Subcutaneous abdominal adipose tissue (tissue), 5 donors: ENCODE results near the gene CYBC1.

Experiments
- H3K27ac ChIP-seq: one replicate; pipeline ENCODE4 v1.7.0; 2013; ENCODE audit warnings: low read depth, mild to moderate bottlenecking, inconsistent platforms, low read length, moderate library complexity
- H3K27me3 ChIP-seq, 5 donors: one replicate each; pipeline ENCODE4 v1.7.0; 2013; ENCODE audit warnings: low read length in 5 of 5, inconsistent platforms in 1 of 5; ENCODE audit not compliant: control insufficient read depth in 5 of 5, insufficient read depth in 4 of 5
- H3K36me3 ChIP-seq, 5 donors: one replicate each; pipeline ENCODE4 v1.7.0; 2013; ENCODE audit warnings: low read length in 5 of 5; ENCODE audit not compliant: control insufficient read depth in 5 of 5, insufficient read depth in 5 of 5
- H3K4me1 ChIP-seq, 5 donors: one replicate each; pipeline ENCODE4 v1.7.0; 2013; ENCODE audit warnings: low read length in 5 of 5, mild to moderate bottlenecking in 3 of 5, moderate library complexity in 1 of 5; ENCODE audit not compliant: control insufficient read depth in 5 of 5, insufficient read depth in 5 of 5
- H3K4me3 ChIP-seq, 5 donors: one replicate each; pipeline ENCODE4 v1.7.0; 2013; ENCODE audit warnings: low read length in 5 of 5, low read depth in 1 of 5
- H3K9ac ChIP-seq, 5 donors: one replicate each; pipeline ENCODE4 v1.7.0; 2013; ENCODE audit warnings: low read length in 5 of 5, mild to moderate bottlenecking in 4 of 5, moderate library complexity in 3 of 5
- H3K9me3 ChIP-seq, 5 donors: one replicate each; pipeline ENCODE4 v1.7.0; 2013; ENCODE audit warnings: low read length in 5 of 5; ENCODE audit not compliant: control insufficient read depth in 5 of 5
- donor health status: healthy.
- donor health status: healthy.
- donor health status: healthy.
- donor health status: healthy.
- donor health status: healthy.

Gene CYBC1

GRCh38 chr17:82491196-82491530 lies 40.6 kb upstream of the CYBC1 start:
- Histone ChIP-seq H3K9ac (no peak overlapping the region), H3K36me3 (peaks cover 0 to 31% (median 14%) of the 10 kb centered on the region in 5 donors), H3K4me1 (peaks cover 2 to 32% (median 26%) of the 10 kb centered on the region in 5 donors), H3K4me3 (no peak overlapping the region), H3K9me3 (no peaks in the 10 kb centered on the region), H3K27me3 (no peaks in the 10 kb centered on the region), H3K27ac (no peak overlapping the region)

GRCh38 chr17:82490512-82491195 lies 40.1 kb upstream of the CYBC1 start:
- Histone ChIP-seq H3K4me1 (peaks cover 2 to 32% (median 26%) of the 10 kb centered on the region in 5 donors), H3K27me3 (no peaks in the 10 kb centered on the region), H3K4me3 (no peak overlapping the region), H3K9ac (no peak overlapping the region), H3K9me3 (no peaks in the 10 kb centered on the region), H3K36me3 (peaks cover 0 to 36% (median 18%) of the 10 kb centered on the region in 5 donors), H3K27ac (no peak overlapping the region)

- H3K4me3 ChIP-seq = no peak overlapping the region
- no peaks in the 10 kb centered on the region for H3K9me3 ChIP-seq
- H3K4me1 ChIP-seq = peaks cover 2 to 32% (median 26%) of the 10 kb centered on the region in 5 donors
- peaks cover 0 to 42% (median 25%) of the 10 kb centered on the region in 5 donors for H3K36me3 ChIP-seq
- no peak overlapping the region for H3K9ac ChIP-seq
- no peaks in the 10 kb centered on the region for H3K27me3 ChIP-seq
- no peak overlapping the region for H3K27ac ChIP-seq
These were observed 39.4 kb upstream of the CYBC1 start for GRCh38 chr17:82489851-82490511.

- Histone ChIP-seq H3K4me1 (peaks cover 2 to 28% (median 21%) of the 10 kb centered on the region in 5 donors), H3K36me3 (peaks cover 0 to 51% (median 34%) of the 10 kb centered on the region in 5 donors), H3K9me3 (no peaks in the 10 kb centered on the region), H3K4me3 (no peak overlapping the region), H3K27ac (peak overlapping the region; percentile 85), H3K27me3 (no peaks in the 10 kb centered on the region), H3K9ac (no peak overlapping the region)
These were observed 38.6 kb upstream of the CYBC1 start for GRCh38 chr17:82489117-82489516.

- Histone ChIP-seq H3K4me3 (no peak overlapping the region), H3K27me3 (no peaks in the 10 kb centered on the region), H3K9ac (no peak overlapping the region), H3K36me3 (peaks cover 0 to 63% (median 44%) of the 10 kb centered on the region in 5 donors), H3K9me3 (no peaks in the 10 kb centered on the region), H3K4me1 (peaks cover 2 to 24% (median 17%) of the 10 kb centered on the region in 5 donors), H3K27ac (peak overlapping the region; percentile 85)
These were observed 37.4 kb upstream of the CYBC1 start for GRCh38 chr17:82487910-82488309.

GRCh38 chr17:82486231-82487094 lies 35.9 kb upstream of the CYBC1 start:
- Histone ChIP-seq H3K27ac (no peak overlapping the region), H3K4me1 (peaks cover 2 to 24% (median 17%) of the 10 kb centered on the region in 5 donors), H3K9me3 (no peaks in the 10 kb centered on the region), H3K36me3 (peaks cover 0 to 76% (median 55%) of the 10 kb centered on the region in 5 donors), H3K9ac (peak overlapping the region in 2 of 5 donors; percentile 28 to 41), H3K4me3 (no peak overlapping the region), H3K27me3 (no peaks in the 10 kb centered on the region)

GRCh38 chr17:82483836-82484235 lies 33.3 kb upstream of the CYBC1 start:
- Histone ChIP-seq H3K9ac (no peak overlapping the region), H3K9me3 (no peaks in the 10 kb centered on the region), H3K36me3 (peaks cover 0 to 94% (median 77%) of the 10 kb centered on the region in 5 donors), H3K27me3 (no peaks in the 10 kb centered on the region), H3K4me3 (no peak overlapping the region), H3K27ac (no peak overlapping the region), H3K4me1 (peaks cover 2 to 32% (median 27%) of the 10 kb centered on the region in 5 donors)

- H3K36me3 ChIP-seq = peaks cover 0 to 96% (median 83%) of the 10 kb centered on the region in 5 donors
- no peaks in the 10 kb centered on the region for H3K9me3 ChIP-seq
- peaks cover 0 to 32% (median 28%) of the 10 kb centered on the region in 5 donors for H3K4me1 ChIP-seq
- H3K4me3 ChIP-seq = no peak overlapping the region
- H3K27me3 ChIP-seq = no peaks in the 10 kb centered on the region
- no peak overlapping the region for H3K27ac ChIP-seq
- H3K9ac ChIP-seq = no peak overlapping the region
These were observed 32.7 kb upstream of the CYBC1 start for GRCh38 chr17:82483204-82483660.

GRCh38 chr17:82480318-82480717 lies 29.8 kb upstream of the CYBC1 start:
- Histone ChIP-seq H3K4me1 (peaks cover 0 to 26% (median 22%) of the 10 kb centered on the region in 5 donors), H3K36me3 (peaks cover 0 to 90% (median 69%) of the 10 kb centered on the region in 5 donors), H3K27me3 (no peaks in the 10 kb centered on the region), H3K9me3 (no peaks in the 10 kb centered on the region), H3K4me3 (no peak overlapping the region), H3K9ac (no peak overlapping the region), H3K27ac (peak overlapping the region; percentile 90)
